HEK293T (cell line): ENCODE data around the gene FGF7.

Experiments
- CTCF ChIA-PET: fragments of 350-600 bp; formaldehyde crosslinking; extraction: SDS; loops from one replicate; lab custom pipeline; 2021; ENCODE audit warnings: antibody characterized with exemption, inconsistent platforms; lab: Yijun Ruan, JAX
- POLR2A ChIA-PET: fragments of 350-600 bp; formaldehyde crosslinking; extraction: SDS; loops from one replicate; lab custom pipeline; 2020; ENCODE audit warnings: antibody characterized with exemption, inconsistent platforms; lab: Yijun Ruan, JAX
- DNase-seq: peaks from one replicate; pipeline ENCODE4 v3.0.0; 2012; ENCODE audit warnings: mixed read lengths; ENCODE audit errors: extremely low spot score
- ARNT ChIP-seq: fragments of 450-650 bp; IDR thresholded peaks from 2 replicates; pipeline ENCODE4 v1.6.1; 2017; ENCODE audit warnings: mild to moderate bottlenecking
- BHLHE40 ChIP-seq: fragments of 450-650 bp; IDR thresholded peaks from 2 replicates; pipeline ENCODE4 v1.6.1; 2016; ENCODE audit warnings: mild to moderate bottlenecking, moderate library complexity, borderline replicate concordance
- CTBP1 ChIP-seq: fragments of 450-650 bp; IDR thresholded peaks from 2 replicates; pipeline ENCODE4 v1.6.1; 2016; ENCODE audit warnings: borderline replicate concordance
- ELF4 ChIP-seq: fragments of 450-650 bp; IDR thresholded peaks from 2 replicates; pipeline ENCODE4 v1.6.1; 2017; ENCODE audit warnings: antibody characterized with exemption
- FOXA1 ChIP-seq: fragments of 450-650 bp; IDR thresholded peaks from 2 replicates; pipeline ENCODE4 v1.6.1; 2016; ENCODE audit warnings: mild to moderate bottlenecking
- FOXK2 ChIP-seq: fragments of 450-650 bp; IDR thresholded peaks from 2 replicates; pipeline ENCODE4 v1.6.1; 2016; ENCODE audit warnings: mild to moderate bottlenecking
- FOXM1 ChIP-seq: fragments of 450-650 bp; IDR thresholded peaks from 2 replicates; pipeline ENCODE4 v1.6.1; 2017; ENCODE audit warnings: mild to moderate bottlenecking, borderline replicate concordance
- HDGF ChIP-seq: fragments of 450-650 bp; IDR thresholded peaks from 2 replicates; pipeline ENCODE4 v1.6.1; 2017; ENCODE audit warnings: antibody characterized with exemption, borderline replicate concordance
- L3MBTL2 ChIP-seq: fragments of 450-650 bp; conservative IDR thresholded peaks from 2 replicates; pipeline ENCODE4 v1.6.1; 2016; ENCODE audit warnings: mild to moderate bottlenecking
- LEF1 ChIP-seq: fragments of 450-650 bp; IDR thresholded peaks from 2 replicates; pipeline ENCODE4 v1.6.1; 2017; ENCODE audit warnings: mild to moderate bottlenecking, borderline replicate concordance
- NFRKB ChIP-seq: fragments of 450-650 bp; IDR thresholded peaks from 2 replicates; pipeline ENCODE4 v1.6.1; 2016; ENCODE audit warnings: mild to moderate bottlenecking, moderate library complexity
- SP1 ChIP-seq: fragments of 450-650 bp; IDR thresholded peaks from 2 replicates; pipeline ENCODE4 v1.6.1; 2017
- SUZ12 ChIP-seq: fragments of 450-650 bp; IDR thresholded peaks from 2 replicates; pipeline ENCODE4 v1.6.1; 2016; ENCODE audit warnings: mild to moderate bottlenecking
- TARDBP ChIP-seq: fragments of 450-650 bp; IDR thresholded peaks from 2 replicates; pipeline ENCODE4 v1.6.1; 2016
- ZNF384 ChIP-seq: fragments of 450-650 bp; IDR thresholded peaks from 2 replicates; pipeline ENCODE4 v1.6.1; 2016
- TF ChIP-seq, protein P1 (sequence below): fragments of 450-650 bp; IDR thresholded peaks from 2 replicates; pipeline ENCODE4 v1.6.1; 2016

FGF7 gene

DNA sequence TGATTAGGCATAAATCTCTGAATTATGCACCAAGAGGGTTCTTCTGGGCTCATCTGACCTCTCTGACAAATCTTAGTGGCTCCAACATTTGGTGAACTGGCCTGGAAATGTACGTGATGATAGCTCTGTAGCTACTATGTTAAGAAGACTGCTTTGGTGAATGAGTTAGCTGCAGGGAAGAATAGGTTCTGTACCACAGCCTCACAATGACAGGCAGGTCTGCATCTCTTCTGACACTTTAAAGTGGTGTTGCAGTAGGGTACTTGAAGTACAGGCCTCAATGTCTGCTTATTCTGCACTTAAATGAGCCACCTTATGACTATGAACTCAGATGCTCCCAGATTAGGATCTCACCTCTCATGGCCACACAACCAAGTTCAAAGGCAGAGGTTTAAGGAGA lies 7.0 kb downstream of the FGF7 start:
- ChIA-PET CTCF (no interaction called here), POLR2A (interaction anchor here (0.6 kb wide), 1 partner anchor 18 kb away, joined by 3 read pairs; no protein-coding TSS in a partner anchor)
- TF ChIP-seq SUZ12, result no peak
- no peak for TF ChIP-seq CTBP1
- TF ChIP-seq, protein P1, sequence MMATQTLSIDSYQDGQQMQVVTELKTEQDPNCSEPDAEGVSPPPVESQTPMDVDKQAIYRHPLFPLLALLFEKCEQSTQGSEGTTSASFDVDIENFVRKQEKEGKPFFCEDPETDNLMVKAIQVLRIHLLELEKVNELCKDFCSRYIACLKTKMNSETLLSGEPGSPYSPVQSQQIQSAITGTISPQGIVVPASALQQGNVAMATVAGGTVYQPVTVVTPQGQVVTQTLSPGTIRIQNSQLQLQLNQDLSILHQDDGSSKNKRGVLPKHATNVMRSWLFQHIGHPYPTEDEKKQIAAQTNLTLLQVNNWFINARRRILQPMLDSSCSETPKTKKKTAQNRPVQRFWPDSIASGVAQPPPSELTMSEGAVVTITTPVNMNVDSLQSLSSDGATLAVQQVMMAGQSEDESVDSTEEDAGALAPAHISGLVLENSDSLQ, result no peak
- TF ChIP-seq BHLHE40, result no peak
- DNase-seq, result no peak

DNA sequence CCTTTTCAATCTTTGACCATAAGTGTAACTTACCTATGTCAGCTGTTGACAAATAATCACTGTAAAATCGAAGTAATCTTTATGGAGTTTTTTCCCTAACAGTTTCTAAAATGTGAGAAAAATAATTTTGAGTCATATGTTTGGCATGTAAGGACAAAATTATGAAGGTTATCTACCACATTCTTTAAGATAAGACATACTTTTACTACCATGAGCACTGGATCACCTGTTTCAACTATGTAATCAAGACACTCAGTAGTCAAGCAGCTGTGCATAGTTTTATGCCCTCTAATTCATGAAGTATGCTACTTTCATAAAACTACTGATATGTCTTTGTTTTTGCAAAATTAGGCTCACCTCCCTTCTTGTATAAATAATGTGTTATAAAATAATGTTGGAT lies 12.1 kb downstream of the FGF7 start:
- POLR2A ChIA-PET, result no interaction called here
- DNase-seq, result no peak
- CTCF ChIA-PET, result interaction anchor here (0.6 kb wide), 1 partner anchor 151 kb away, joined by 5 read pairs; no protein-coding TSS in a partner anchor

DNA sequence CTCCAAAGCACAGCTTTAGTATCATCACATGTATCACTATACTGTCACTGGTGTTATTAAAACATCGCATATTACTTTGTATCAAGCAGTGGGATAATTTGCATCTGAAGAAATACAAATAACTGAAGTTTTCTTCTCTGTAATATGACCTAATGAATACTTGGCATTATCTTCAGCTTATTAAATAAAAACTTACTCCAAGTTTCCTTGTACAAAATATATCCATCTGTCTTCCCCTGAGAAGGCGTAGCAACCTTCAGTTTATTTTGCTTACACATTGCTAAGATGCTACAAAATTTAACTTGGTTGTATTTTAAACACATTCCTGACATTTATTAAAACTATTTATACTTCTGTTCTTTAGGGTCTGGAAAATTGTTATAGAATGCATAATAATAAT lies 13.7 kb downstream of the FGF7 start:
- ChIA-PET CTCF (no interaction called here), POLR2A (no interaction called here)
- TF ChIP-seq ELF4 (no peak), FOXK2 (no peak), TARDBP (no peak), FOXM1 (no peak), ARNT (no peak), CTBP1 (no peak), L3MBTL2 (no peak), ZNF384 (no peak), NFRKB (no peak), SUZ12 (no peak), FOXA1 (no peak), LEF1 (no peak), BHLHE40 (no peak), HDGF (no peak), SP1 (no peak)
- TF ChIP-seq, protein P1, result no peak
- DNase-seq, result no peak

More for the DNA sequence above, 12.1 kb downstream of the FGF7 start:
- TF ChIP-seq CTBP1, result no peak
- no peak for TF ChIP-seq ZNF384
- no peak for TF ChIP-seq NFRKB
- no peak for TF ChIP-seq LEF1
- TF ChIP-seq ELF4, result no peak
- TF ChIP-seq, protein P1, result no peak
- TF ChIP-seq FOXM1, result no peak
- TF ChIP-seq ARNT, result no peak
- no peak for TF ChIP-seq FOXA1
- TF ChIP-seq FOXK2, result no peak
- TF ChIP-seq L3MBTL2, result no peak
- no peak for TF ChIP-seq BHLHE40
- no peak for TF ChIP-seq HDGF

DNA sequence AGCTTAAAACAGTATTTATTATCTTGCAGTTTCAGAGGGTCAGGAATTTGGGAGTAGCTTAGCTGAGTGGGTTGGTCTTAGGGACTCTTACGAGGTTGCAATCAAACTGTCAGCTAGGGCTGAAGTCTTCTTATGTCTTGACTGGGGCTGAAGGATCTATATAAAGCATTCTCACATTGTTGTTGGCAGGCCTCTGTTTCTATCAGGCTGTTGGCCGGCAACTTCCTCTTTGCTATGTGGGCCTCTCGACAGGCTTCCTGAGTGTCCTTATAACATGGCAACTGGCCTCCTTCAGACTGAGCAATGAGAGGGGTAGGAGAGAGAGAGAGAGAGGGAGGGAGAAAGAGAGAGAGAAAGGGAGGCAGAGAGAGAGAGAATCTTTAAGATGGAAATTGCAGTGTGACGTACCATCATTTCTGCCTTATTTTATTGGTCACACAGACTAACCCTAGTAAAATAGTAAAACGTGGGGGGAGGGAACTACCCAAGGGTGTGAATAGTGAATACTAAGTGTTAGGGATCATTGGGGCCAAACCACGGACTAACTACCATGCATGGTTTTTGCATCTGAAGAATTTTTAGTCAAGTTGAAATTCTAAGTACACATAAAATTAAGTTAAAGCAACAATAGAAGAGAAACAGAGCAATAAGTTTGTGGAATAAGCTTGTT lies 16.1 kb downstream of the FGF7 start:
- POLR2A ChIA-PET, result no interaction called here
- no peak for DNase-seq
- CTCF ChIA-PET, result no interaction called here
- no peak for TF ChIP-seq LEF1

DNA sequence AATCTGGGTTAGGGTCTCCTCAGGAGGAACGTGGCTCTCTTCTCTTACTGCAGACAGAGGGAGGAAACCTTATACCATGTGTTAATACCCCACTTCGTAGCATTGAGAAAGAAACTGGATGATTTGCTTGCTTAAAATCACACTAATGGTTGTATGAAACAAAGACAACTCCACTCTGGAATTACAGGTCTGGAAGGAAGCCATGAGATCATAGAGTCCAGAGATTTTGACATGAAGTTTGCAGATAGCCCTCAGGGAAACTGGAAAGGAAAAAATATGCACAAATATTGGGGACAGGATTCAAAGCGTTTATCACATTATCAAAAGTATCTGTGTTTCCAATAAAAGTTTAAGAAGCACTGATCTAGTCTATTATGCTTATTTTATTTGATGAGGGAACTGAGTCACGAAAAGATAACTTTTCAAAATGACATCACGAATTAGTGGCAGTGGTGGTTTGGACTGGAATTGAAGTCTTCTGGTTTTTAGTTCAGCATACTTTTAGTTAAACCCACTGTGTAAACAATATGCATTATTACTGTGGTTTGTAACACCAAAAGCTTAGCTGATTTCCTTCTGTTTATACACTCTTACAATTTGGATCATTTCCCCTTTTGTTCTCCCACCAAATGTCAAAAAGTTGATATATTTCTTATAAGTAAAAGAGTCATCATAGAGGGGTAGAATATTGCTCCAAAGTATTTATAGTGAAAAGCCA lies 16.8 kb downstream of the FGF7 start:
- no peak for TF ChIP-seq FOXA1
- TF ChIP-seq SUZ12, result no peak
- no peak for TF ChIP-seq SP1
- TF ChIP-seq, protein P1, result no peak
- TF ChIP-seq L3MBTL2, result no peak
- TF ChIP-seq LEF1, result no peak
- TF ChIP-seq ARNT, result no peak
- CTCF ChIA-PET, result no interaction called here
- POLR2A ChIA-PET, result no interaction called here
- DNase-seq, result no peak

DNA sequence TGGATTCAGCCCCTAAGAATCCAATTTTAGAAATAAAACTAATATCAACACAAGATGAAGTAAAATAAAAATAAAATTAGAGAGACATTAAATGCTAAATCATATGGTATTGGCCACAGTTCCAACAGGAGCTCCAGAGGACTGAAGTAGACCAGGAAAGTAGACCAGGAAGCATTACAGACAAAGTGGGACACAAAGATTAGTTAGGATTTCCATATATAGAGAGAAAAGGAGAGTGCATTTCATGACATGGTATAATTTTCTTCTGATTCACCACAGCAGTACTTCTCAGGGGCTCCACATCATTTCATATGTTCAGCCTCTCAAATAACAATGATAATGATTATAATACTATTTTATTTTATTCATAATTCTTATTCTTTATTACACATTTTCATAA lies 18.3 kb downstream of the FGF7 start:
- CTCF ChIA-PET, result no interaction called here
- DNase-seq, result no peak
- POLR2A ChIA-PET, result no interaction called here
- TF ChIP-seq L3MBTL2 (no peak), FOXA1 (no peak), SP1 (no peak), ELF4 (no peak)
